ENCODE measurements around the gene PIR. TPM values are rescaled to one million over a fixed set of nuclear protein-coding genes. Genes with fewer than 3 reads are reported as not detected.

PIR gene
- total RNA-seq, 1 experiment from 2014 or later = 27.5 TPM

DNA sequence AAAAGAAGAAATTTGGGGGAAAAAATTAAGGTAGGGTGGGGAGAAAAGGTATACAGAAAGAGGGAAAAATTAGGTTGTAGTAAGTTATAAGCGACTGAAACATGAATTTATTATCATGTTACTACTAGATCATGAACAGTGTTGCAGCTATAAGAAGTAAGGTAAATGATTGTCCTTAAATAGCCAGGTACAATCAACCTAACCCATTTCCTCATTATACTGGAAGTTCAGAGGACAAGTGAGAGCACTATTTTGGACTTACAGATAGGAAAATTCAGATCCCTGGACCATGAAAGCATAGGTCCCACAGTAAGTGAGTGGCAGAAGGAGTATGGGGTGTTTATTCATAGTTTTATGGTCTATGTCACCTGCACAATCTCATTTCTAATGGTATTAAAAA, 23.5 kb downstream of the PIR start:
- no peak overlapping the region for H2AFZ ChIP-seq (ENCODE audit: low read depth, low read length, poor library complexity, severe bottlenecking)

More for the DNA sequence above, 23.5 kb downstream of the PIR start:
- no peak for DNase-seq (ENCODE audit: low read depth, low spot score)
- Histone ChIP-seq H3K36me3 (ENCODE audit: control insufficient read depth in 1 of 2, insufficient read depth in 2 of 2, low read length in 2 of 2) (no peaks in the 10 kb centered on the region), H4K20me1 (ENCODE audit: insufficient read depth) (no peaks in the 10 kb centered on the region), H3K9me2 (ENCODE audit: insufficient read depth) (no peaks in the 10 kb centered on the region), H3K4me1 (ENCODE audit: control insufficient read depth in 1 of 2, insufficient read depth in 2 of 2, low read length in 2 of 2) (peaks cover 0 to 6% of the 10 kb centered on the region in 2 experiments; a peak in 1 of 4 replicates), H3K9me3 (ENCODE audit: control insufficient read depth in 1 of 2, insufficient read depth in 1 of 2, low read depth in 1 of 2, low read length in 2 of 2) (no peaks in the 10 kb centered on the region), H3K4me2 (ENCODE audit: low read length) (no peak overlapping the region), H3K27ac (ENCODE audit: low read depth, low read length) (no peak overlapping the region), H3K9ac (ENCODE audit: low read length) (no peak overlapping the region), H3K79me2 (ENCODE audit: insufficient read depth, low read length) (no peaks in the 10 kb centered on the region), H3K4me3 (replicated peaks in 1 of 2; ENCODE audit: low read depth in 1 of 2, low read length in 2 of 2) (no peak overlapping the region), H3K27me3 (ENCODE audit: insufficient read depth, low read length) (no peaks in the 10 kb centered on the region)
- ChIA-PET POLR2A (no interaction called here), CTCF (no interaction called here), RAD21 (ENCODE audit: low non-redundant PET in 1 of 2, low total read pairs in 2 of 2, uncharacterized antibody in 2 of 2, unreplicated experiment in 2 of 2) (no interaction called here)
- BruUV-seq (replicated peaks) = no TSS peak
- TF ChIP-seq, protein P1, sequence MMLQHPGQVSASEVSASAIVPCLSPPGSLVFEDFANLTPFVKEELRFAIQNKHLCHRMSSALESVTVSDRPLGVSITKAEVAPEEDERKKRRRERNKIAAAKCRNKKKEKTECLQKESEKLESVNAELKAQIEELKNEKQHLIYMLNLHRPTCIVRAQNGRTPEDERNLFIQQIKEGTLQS (IDR thresholded peaks at IDR 0.05) = no peak
- TF ChIP-seq, protein P2, sequence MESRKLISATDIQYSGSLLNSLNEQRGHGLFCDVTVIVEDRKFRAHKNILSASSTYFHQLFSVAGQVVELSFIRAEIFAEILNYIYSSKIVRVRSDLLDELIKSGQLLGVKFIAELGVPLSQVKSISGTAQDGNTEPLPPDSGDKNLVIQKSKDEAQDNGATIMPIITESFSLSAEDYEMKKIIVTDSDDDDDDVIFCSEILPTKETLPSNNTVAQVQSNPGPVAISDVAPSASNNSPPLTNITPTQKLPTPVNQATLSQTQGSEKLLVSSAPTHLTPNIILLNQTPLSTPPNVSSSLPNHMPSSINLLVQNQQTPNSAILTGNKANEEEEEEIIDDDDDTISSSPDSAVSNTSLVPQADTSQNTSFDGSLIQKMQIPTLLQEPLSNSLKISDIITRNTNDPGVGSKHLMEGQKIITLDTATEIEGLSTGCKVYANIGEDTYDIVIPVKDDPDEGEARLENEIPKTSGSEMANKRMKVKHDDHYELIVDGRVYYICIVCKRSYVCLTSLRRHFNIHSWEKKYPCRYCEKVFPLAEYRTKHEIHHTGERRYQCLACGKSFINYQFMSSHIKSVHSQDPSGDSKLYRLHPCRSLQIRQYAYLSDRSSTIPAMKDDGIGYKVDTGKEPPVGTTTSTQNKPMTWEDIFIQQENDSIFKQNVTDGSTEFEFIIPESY (IDR thresholded peaks at IDR 0.05; ENCODE audit: extremely low read depth, insufficient replicate concordance, low read length) = no peak
- TF ChIP-seq, protein P3, sequence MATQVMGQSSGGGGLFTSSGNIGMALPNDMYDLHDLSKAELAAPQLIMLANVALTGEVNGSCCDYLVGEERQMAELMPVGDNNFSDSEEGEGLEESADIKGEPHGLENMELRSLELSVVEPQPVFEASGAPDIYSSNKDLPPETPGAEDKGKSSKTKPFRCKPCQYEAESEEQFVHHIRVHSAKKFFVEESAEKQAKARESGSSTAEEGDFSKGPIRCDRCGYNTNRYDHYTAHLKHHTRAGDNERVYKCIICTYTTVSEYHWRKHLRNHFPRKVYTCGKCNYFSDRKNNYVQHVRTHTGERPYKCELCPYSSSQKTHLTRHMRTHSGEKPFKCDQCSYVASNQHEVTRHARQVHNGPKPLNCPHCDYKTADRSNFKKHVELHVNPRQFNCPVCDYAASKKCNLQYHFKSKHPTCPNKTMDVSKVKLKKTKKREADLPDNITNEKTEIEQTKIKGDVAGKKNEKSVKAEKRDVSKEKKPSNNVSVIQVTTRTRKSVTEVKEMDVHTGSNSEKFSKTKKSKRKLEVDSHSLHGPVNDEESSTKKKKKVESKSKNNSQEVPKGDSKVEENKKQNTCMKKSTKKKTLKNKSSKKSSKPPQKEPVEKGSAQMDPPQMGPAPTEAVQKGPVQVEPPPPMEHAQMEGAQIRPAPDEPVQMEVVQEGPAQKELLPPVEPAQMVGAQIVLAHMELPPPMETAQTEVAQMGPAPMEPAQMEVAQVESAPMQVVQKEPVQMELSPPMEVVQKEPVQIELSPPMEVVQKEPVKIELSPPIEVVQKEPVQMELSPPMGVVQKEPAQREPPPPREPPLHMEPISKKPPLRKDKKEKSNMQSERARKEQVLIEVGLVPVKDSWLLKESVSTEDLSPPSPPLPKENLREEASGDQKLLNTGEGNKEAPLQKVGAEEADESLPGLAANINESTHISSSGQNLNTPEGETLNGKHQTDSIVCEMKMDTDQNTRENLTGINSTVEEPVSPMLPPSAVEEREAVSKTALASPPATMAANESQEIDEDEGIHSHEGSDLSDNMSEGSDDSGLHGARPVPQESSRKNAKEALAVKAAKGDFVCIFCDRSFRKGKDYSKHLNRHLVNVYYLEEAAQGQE (IDR thresholded peaks at IDR 0.05; ENCODE audit: low read depth) = no peak
- TF ChIP-seq, protein P4, sequence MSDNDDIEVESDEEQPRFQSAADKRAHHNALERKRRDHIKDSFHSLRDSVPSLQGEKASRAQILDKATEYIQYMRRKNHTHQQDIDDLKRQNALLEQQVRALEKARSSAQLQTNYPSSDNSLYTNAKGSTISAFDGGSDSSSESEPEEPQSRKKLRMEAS (IDR thresholded peaks at IDR 0.05) = no peak
- TF ChIP-seq YY1 (IDR thresholded peaks at IDR 0.05; ENCODE audit: extremely low read depth, insufficient replicate concordance, low read depth, low read length) (no peak), EGR1 (IDR thresholded peaks at IDR 0.05; ENCODE audit: low read depth) (no peak), POLR2A (IDR thresholded peaks at IDR 0.05; ENCODE audit: borderline replicate concordance, extremely low read depth, insufficient read depth, insufficient read length) (no peak), TCF7L2 (IDR thresholded peaks at IDR 0.05; ENCODE audit: borderline replicate concordance, extremely low read depth, insufficient read depth, insufficient read length) (no peak), FOSL1 (IDR thresholded peaks at IDR 0.05; ENCODE audit: low read depth) (no peak), SIN3A (IDR thresholded peaks at IDR 0.05; ENCODE audit: low read depth) (no peak), EZH2phosphoT487 (IDR thresholded peaks at IDR 0.05; ENCODE audit: borderline replicate concordance) (no peak), ZFX (IDR thresholded peaks at IDR 0.05) (no peak), CBX3 (IDR thresholded peaks at IDR 0.05; ENCODE audit: low read depth) (no peak), POLR2AphosphoS5 (IDR thresholded peaks at IDR 0.05; ENCODE audit: low read depth, low read length) (no peak), CEBPB (IDR thresholded peaks at IDR 0.05; ENCODE audit: low read depth) (no peak), ELF1 (IDR thresholded peaks at IDR 0.05; ENCODE audit: borderline replicate concordance, low read depth) (no peak), ZNF274 (IDR thresholded peaks at IDR 0.05; ENCODE audit: low read depth, low read length) (no peak), RAD21 (IDR thresholded peaks at IDR 0.05; ENCODE audit: low read depth) (no peak)
- TF ChIP-seq, protein P5, sequence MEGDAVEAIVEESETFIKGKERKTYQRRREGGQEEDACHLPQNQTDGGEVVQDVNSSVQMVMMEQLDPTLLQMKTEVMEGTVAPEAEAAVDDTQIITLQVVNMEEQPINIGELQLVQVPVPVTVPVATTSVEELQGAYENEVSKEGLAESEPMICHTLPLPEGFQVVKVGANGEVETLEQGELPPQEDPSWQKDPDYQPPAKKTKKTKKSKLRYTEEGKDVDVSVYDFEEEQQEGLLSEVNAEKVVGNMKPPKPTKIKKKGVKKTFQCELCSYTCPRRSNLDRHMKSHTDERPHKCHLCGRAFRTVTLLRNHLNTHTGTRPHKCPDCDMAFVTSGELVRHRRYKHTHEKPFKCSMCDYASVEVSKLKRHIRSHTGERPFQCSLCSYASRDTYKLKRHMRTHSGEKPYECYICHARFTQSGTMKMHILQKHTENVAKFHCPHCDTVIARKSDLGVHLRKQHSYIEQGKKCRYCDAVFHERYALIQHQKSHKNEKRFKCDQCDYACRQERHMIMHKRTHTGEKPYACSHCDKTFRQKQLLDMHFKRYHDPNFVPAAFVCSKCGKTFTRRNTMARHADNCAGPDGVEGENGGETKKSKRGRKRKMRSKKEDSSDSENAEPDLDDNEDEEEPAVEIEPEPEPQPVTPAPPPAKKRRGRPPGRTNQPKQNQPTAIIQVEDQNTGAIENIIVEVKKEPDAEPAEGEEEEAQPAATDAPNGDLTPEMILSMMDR (IDR thresholded peaks at IDR 0.05 in 2 of 3, conservative IDR thresholded peaks at IDR 0.05 in 1 of 3; ENCODE audit: borderline replicate concordance in 1 of 3, insufficient read depth in 1 of 3, low read depth in 2 of 3, low read length in 2 of 3) = no peak
- intact Hi-C loops (cut with micrococcal nuclease) = loop anchor here (5.0 kb wide), 2 partner anchors 107 to 167 kb away; no protein-coding TSS in a partner anchor
- ATAC-seq = no peak

Data from HCT116 (cell line).